ENCODE results near the gene BLMH.

Gene BLMH

GRCh38 chr17:30267625-30268024, 24.1 kb downstream of the BLMH start:
- CTCF ChIA-PET: interaction anchor here (0.7 kb wide), 1 partner anchor 73 kb away, joined by 4 read pairs; no protein-coding TSS in a partner anchor
- H3K27ac ChIP-seq: no peak overlapping the region
- TF ChIP-seq CTCF (conservative IDR thresholded peaks at IDR 0.05; ENCODE audit: low read depth): no peak
- POLR2A ChIA-PET (ENCODE audit: low non-redundant PET): no interaction called here
- no peak for DNase-seq (ENCODE audit: low spot score)

- ChIA-PET POLR2A (ENCODE audit: low non-redundant PET) (no interaction called here), CTCF (interaction anchor here (0.6 kb wide), 1 partner anchor 27 kb away, joined by 3 read pairs; no protein-coding TSS in a partner anchor)
- no peak for TF ChIP-seq CTCF (conservative IDR thresholded peaks at IDR 0.05; ENCODE audit: low read depth)
- DNase-seq (ENCODE audit: low spot score): no peak
- no peak overlapping the region for H3K27ac ChIP-seq
These were observed 28.0 kb downstream of the BLMH start for GRCh38 chr17:30263552-30264333.

- POLR2A ChIA-PET (ENCODE audit: low non-redundant PET): no interaction called here
- TF ChIP-seq CTCF (conservative IDR thresholded peaks at IDR 0.05; ENCODE audit: low read depth): no peak
These were observed 34.8 kb downstream of the BLMH start for GRCh38 chr17:30256756-30257506.

GRCh38 chr17:30254150-30254549, 37.6 kb downstream of the BLMH start:
- H3K27ac ChIP-seq: no peak overlapping the region
- CTCF ChIA-PET: no interaction called here
- no peak for DNase-seq (ENCODE audit: low spot score)
- POLR2A ChIA-PET (ENCODE audit: low non-redundant PET): no interaction called here
- TF ChIP-seq CTCF (conservative IDR thresholded peaks at IDR 0.05; ENCODE audit: low read depth): no peak

More at GRCh38 chr17:30256756-30257506, 34.8 kb downstream of the BLMH start:
- DNase-seq (ENCODE audit: low spot score): no peak
- H3K27ac ChIP-seq: no peak overlapping the region
- CTCF ChIA-PET: no interaction called here

GRCh38 chr17:30253312-30253711, 38.4 kb downstream of the BLMH start:
- H3K27ac ChIP-seq: no peak overlapping the region
- no peak for TF ChIP-seq CTCF (conservative IDR thresholded peaks at IDR 0.05; ENCODE audit: low read depth)
- ChIA-PET CTCF (no interaction called here), POLR2A (ENCODE audit: low non-redundant PET) (no interaction called here)
- no peak for DNase-seq (ENCODE audit: low spot score)

- POLR2A ChIA-PET (ENCODE audit: low non-redundant PET): no interaction called here
These were observed 39.8 kb downstream of the BLMH start for GRCh38 chr17:30251931-30252330.

More at GRCh38 chr17:30251931-30252330, 39.8 kb downstream of the BLMH start:
- DNase-seq (ENCODE audit: low spot score): no peak
- no peak for TF ChIP-seq CTCF (conservative IDR thresholded peaks at IDR 0.05; ENCODE audit: low read depth)
- CTCF ChIA-PET: no interaction called here
- H3K27ac ChIP-seq: no peak overlapping the region
